ENCODE measurements around the gene ARIH1.

The ARIH1 gene

DNA sequence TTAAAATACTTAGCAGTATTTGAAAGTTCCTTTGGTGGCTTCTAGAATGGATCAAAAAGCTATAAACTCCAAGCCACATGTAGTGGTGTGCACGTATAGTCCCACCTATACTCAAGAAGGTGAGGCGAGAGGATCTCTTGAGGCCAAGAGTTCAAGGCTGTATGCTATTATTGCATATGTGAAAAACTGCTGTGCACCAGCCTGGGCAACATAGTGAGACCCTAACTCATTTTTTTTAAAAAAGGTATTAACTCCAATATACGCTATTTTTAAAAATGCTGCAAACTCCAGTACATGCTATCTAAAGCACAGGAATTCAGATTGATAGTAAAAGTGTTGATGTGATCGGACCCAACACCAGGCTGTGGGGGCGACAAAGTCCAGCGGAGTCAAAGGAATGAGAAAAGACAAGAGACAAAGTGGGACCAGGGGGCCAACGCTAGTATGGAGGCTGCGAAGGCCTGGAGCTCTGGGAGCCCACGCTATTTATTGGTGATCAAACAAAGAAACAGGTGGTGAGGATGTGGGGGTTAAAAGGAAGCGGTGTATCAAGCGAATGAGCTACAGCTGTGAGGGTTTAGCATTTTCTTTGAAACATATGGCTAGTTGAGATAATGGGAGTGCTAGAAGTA lies 66.6 kb downstream of the ARIH1 start:
- no peak overlapping the region for H3K4me3 ChIP-seq (ENCODE audit: low read length)
- no peak for TF ChIP-seq ZNF274 (IDR thresholded peaks at IDR 0.05; ENCODE audit: low read depth, low read length)

DNA sequence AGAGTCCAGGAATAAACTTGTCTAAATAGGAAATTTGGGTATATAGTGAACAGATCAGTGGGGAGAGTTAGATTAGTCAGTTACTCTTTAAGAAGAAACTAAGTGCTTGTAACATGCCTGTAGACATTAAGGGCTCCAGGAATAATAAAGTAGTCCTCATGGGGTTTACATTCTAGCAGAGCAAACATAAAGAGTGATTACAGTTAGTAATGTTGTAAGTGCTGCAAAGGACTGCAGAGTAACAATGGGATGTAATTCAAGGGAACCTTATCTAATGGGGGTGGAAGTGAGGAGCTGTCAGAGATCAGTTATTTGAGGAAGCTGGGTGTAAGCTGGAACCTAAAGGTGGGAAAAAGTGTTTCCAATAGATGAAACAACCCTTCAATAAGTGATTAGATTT lies 67.5 kb downstream of the ARIH1 start:
- H3K4me3 ChIP-seq (ENCODE audit: low read length): no peak overlapping the region
- no peak for TF ChIP-seq ZNF274 (IDR thresholded peaks at IDR 0.05; ENCODE audit: low read depth, low read length)

DNA sequence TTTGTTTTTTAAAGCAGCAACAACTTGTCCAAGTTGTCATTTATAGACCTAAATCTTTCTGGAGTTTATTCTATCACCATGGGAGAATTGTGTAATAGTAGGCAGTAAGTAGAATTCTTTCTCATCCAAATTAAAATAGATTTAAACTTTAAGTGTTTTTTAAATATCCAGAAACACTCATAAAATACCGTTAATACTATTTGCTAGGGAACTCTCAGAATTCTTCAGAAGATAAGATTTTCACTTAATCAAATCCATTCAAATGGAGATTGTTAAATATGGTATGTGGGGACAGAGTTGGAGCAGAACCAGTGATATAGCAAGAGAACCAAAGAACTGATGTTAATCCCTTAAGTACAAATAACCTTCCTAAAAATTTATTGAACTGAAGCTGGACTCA lies 71.0 kb downstream of the ARIH1 start:
- no peak for TF ChIP-seq ZNF274 (IDR thresholded peaks at IDR 0.05; ENCODE audit: low read depth, low read length)
- no peak overlapping the region for H3K4me3 ChIP-seq (ENCODE audit: low read length)

DNA sequence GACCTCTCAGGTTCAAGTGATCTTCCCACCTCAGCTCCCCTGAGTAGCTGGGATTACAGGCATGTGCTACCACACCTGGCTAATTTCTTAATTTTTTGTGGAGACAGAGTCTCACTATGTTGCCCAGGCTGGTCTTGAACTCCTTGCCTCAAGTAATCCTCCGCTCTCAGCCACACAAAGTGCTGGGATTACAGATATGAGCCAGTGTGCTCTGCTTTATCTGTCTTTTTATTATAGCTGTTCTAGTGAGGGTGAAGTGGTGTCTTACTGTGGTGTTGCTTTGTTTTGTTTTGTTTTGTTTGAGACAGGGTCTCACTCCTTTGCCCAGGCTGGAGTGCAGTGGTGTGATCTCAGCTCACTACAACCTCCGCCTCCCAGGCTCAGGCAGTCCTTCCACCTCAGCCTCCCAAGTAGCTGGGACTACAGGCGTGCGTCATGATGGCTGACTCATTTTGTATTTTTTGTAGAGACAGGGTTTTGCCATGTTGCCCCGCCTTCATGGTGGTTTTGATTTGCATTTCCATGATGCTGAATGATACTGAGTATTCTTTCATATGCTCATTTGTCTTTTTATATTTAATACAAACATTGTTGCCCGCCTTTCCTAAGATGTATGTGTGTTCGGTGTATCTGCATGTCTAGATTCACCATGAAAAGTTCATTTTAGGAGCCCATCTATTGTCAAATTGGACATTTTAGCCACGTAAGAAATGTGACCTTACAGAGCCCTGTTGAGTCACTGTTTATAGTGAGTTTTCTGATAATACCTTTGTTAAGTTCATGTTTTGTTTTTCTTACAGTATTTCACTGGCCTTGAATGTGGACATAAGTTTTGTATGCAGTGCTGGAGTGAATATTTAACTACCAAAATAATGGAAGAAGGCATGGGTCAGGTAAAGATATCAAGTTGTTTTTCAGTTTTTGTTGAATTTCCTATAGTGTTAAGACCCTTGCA lies 80.6 kb downstream of the ARIH1 start:
- TF ChIP-seq ZNF274 (IDR thresholded peaks at IDR 0.05; ENCODE audit: low read depth, low read length): no peak
- H3K4me3 ChIP-seq (ENCODE audit: low read length): no peak overlapping the region

- TF ChIP-seq ZNF274 (IDR thresholded peaks at IDR 0.05; ENCODE audit: low read depth, low read length): no peak
- H3K4me3 ChIP-seq (ENCODE audit: low read length): no peak overlapping the region
Measured at GRCh38 chr15:72559781-72560180, 85.7 kb downstream of the ARIH1 start.

DNA sequence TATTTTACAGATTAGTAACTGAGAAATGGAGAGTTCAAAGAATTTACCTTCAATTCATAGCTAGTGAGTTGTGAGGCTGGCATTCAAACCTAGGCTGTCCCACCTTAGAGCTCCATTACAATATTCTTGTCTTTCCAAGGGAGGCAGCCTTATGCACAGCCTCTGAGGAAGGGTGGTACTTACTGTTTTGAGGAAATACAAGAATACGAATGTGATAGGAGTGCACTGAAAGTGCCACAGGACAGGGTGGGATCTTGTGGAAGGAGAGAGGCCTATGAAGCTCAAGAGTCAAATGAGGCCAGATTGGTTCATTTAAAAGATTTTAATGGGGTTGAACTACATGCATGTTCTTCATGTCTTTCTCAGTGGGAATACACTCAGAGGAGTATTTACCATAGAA lies 86.3 kb downstream of the ARIH1 start:
- no peak for TF ChIP-seq ZNF274 (IDR thresholded peaks at IDR 0.05; ENCODE audit: low read depth, low read length)
- H3K4me3 ChIP-seq (ENCODE audit: low read length): no peak overlapping the region

DNA sequence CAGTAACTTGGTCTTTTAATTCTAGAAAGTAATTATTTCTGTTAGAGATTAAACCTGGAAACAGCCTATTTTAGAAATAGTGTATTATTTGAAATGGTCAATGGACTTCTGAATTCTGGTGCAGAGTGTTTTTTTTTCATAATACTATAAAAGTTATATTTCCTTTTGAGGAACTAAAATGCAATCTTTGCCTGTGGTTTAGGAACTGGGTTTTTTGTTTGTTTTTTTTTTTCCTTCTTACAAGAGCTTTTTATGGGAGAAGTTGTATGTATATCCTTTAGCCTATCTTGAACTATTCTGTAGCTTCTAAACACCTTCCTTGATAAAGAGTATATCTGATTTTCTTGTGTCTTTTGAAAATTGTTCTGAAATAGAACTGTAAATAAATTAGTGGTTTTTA lies 88.3 kb downstream of the ARIH1 start:
- no peak for TF ChIP-seq ZNF274 (IDR thresholded peaks at IDR 0.05; ENCODE audit: low read depth, low read length)
- H3K4me3 ChIP-seq (ENCODE audit: low read length): no peak overlapping the region

- no peak for TF ChIP-seq ZNF274 (IDR thresholded peaks at IDR 0.05; ENCODE audit: low read depth, low read length)
- no peak overlapping the region for H3K4me3 ChIP-seq (ENCODE audit: low read length)
Measured at GRCh38 chr15:72562878-72563277, 88.7 kb downstream of the ARIH1 start.

GRCh38 chr15:72564091-72564490 lies 90.0 kb downstream of the ARIH1 start:
- TF ChIP-seq ZNF274 (IDR thresholded peaks at IDR 0.05; ENCODE audit: low read depth, low read length): no peak
- H3K4me3 ChIP-seq (ENCODE audit: low read length): no peak overlapping the region

- no peak overlapping the region for H3K4me3 ChIP-seq (ENCODE audit: low read length)
- no peak for TF ChIP-seq ZNF274 (IDR thresholded peaks at IDR 0.05; ENCODE audit: low read depth, low read length)
Measured at GRCh38 chr15:72566973-72567372, 92.8 kb downstream of the ARIH1 start.

DNA sequence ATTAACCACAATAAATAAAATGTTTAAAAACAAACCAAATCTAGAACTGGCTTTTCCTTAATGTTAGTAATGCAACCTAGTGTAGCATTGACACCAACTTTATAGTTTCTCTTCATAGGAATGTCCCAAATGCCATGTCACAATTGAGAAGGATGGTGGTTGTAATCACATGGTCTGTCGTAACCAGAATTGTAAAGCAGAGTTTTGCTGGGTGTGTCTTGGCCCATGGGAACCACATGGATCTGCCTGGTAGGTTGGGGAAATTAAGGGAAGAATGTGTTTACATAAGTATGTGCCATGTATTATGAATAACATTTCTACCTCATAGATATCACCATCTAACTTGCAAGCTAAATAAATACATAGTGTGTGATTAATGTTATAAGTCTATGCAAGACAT lies 95.9 kb downstream of the ARIH1 start:
- TF ChIP-seq ZNF274 (IDR thresholded peaks at IDR 0.05; ENCODE audit: low read depth, low read length): no peak
- no peak overlapping the region for H3K4me3 ChIP-seq (ENCODE audit: low read length)

DNA sequence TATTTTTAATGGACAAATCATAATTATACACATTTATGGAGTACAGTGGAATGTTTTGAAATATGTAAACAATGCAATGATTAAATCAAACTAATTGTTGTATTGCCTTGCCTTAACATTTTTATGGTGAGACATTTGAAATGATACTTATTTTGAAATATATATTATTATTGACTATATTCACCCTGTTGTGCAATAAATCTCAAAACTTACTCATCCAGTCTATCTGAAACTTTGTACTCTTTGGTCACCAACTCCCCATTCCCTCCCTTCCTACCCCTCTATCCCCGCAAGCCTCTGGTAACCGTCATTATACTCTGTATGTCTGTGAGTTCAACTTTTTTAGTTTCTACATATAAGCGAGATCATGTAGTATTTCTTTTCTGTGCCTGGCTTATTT lies 105.7 kb downstream of the ARIH1 start:
- TF ChIP-seq ZNF274 (IDR thresholded peaks at IDR 0.05; ENCODE audit: low read depth, low read length): no peak
- no peak overlapping the region for H3K4me3 ChIP-seq (ENCODE audit: low read length)

- no peak for TF ChIP-seq ZNF274 (IDR thresholded peaks at IDR 0.05; ENCODE audit: low read depth, low read length)
- H3K4me3 ChIP-seq (ENCODE audit: low read length): no peak overlapping the region
Measured at GRCh38 chr15:72584006-72584405, 109.9 kb downstream of the ARIH1 start.

GRCh38 chr15:72585025-72585424 lies 110.9 kb downstream of the ARIH1 start:
- no peak for TF ChIP-seq ZNF274 (IDR thresholded peaks at IDR 0.05; ENCODE audit: low read depth, low read length)
- H3K4me3 ChIP-seq (ENCODE audit: low read length): no peak overlapping the region

DNA sequence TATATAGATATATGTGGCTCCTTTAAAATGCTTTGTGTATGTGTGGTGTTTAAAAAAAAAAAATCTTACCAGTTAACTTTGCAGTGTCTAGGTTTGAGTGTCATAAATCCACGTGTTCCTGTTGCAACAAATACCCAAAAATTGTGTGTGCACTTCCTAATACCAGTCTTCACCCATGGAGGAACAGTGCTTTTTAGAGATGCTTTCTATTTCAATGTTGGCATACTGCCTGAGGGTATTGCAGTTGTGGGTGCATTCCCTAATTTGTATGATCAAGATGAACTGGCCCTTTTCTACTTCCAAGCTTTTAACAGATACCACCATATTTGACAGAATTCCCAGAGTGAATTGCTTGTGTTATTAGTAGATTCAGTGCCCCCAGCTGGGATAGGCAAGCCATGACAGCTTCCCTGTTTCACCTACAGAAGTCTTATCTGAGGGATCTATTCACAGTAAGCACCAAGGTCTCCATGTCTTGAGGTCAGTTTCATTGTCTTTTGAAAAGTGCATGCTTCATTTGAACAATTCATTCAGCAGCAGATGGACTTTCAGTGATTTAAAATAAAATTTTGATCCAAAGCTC lies 111.4 kb downstream of the ARIH1 start:
- no peak overlapping the region for H3K4me3 ChIP-seq (ENCODE audit: low read length)

More for the DNA sequence above, 111.4 kb downstream of the ARIH1 start:
- TF ChIP-seq ZNF274 (IDR thresholded peaks at IDR 0.05; ENCODE audit: low read depth, low read length): no peak
